ENCODE results near the gene LRRFIP1. TPM values are rescaled to one million over a fixed set of nuclear protein-coding genes. Genes with fewer than 3 reads are reported as not detected.
A peak's percentile ranks its signal among the peaks of the same experiment; 100 is the strongest.

The LRRFIP1 gene
- total and polyA plus RNA-seq, 9 of the 15 experiments (the other 6 are each of a cell fraction or from before 2014, with no cell fraction given), result 13.1 to 45.2 (median 31.3) TPM

DNA sequence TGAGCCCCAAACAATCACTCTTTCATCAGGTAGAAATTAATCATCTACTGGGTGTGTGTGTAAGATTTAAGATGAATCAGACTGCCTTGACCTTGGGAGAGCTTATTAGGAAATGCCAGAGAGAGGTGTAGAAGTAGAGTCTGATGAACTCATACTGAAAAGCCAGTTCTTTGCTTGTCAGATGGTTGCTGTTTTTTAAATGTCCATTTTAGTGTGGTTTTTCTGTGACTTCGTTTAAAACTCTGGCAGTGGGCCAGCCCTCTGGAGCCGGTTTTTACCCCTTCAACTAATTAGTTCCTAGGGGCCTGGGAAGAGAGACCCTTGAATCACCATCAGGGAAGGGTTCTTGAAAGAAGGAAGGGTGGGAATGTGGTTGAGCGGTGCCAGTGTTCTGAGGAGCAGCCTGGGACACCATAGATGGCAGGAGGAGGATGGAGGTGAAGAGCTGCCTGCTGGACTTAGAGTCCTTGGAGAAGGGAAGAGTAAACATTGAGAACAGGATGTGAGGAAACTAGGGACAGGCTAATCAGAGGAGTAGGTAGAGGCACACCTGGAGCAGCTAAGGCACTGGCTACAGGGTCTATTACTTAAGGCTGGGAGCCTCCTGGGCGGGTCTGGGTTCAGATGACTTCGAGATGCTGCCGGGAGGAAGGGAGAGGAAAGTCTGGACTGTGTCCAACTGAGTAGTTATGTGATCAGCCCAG is 66.1 kb downstream of the LRRFIP1 start:
- Histone ChIP-seq H3K9ac (ENCODE audit: insufficient read depth in 1 of 2, low read depth in 2 of 2, low read length in 2 of 2) (peak overlapping the region; percentile 37 to 79; a peak in 3 of 4 replicates), H4K20me1 (replicated peaks; ENCODE audit: control insufficient read depth, insufficient read depth, low read length) (peaks cover 12% of the 10 kb centered on the region), H3K4me2 (ENCODE audit: insufficient read depth, low read length) (peak overlapping the region; percentile 81), H3K9me3 (replicated peaks; ENCODE audit: control insufficient read depth, insufficient read depth, low read depth, low read length) (no peaks in the 10 kb centered on the region), H3K4me3 (peak overlapping the region; percentile 86), H3K4me1 (replicated peaks in 1 of 2; ENCODE audit: control insufficient read depth in 2 of 2, insufficient read depth in 2 of 2, low read length in 2 of 2) (peaks cover 26 to 33% of the 10 kb centered on the region in 2 experiments), H2AFZ (ENCODE audit: low read depth, low read length) (no peak overlapping the region), H3K9me1 (ENCODE audit: control insufficient read depth, insufficient read depth, low read length) (no peaks in the 10 kb centered on the region), H3K79me2 (ENCODE audit: control insufficient read depth, insufficient read depth, low read length) (peaks cover 61% of the 10 kb centered on the region), H3K27ac (ENCODE audit: extremely low read depth, low read depth, low read length) (peak overlapping the region; percentile 89; the same call in 2 of the 3 replicates), H3K36me3 (ENCODE audit: control insufficient read depth, insufficient read depth, low read length) (no peaks in the 10 kb centered on the region), H3K27me3 (ENCODE audit: control insufficient read depth in 2 of 2, insufficient read depth in 2 of 2, low read length in 2 of 2) (no peaks in the 10 kb centered on the region)
- DNase-seq (ENCODE audit: extremely low read depth in 1 of 4, low spot score in 3 of 4) (peak in 1 of 4 experiments; percentile 50), ATAC-seq (peak; percentile 8; the same call in 1 of the 3 replicates), FAIRE-seq (peak; percentile 82)
- TF ChIP-seq NCOR1 (IDR thresholded peaks at IDR 0.05) (no peak), HDAC8 (tag; IDR thresholded peaks at IDR 0.05) (no peak), ETS1 (conservative IDR thresholded peaks at IDR 0.05; ENCODE audit: control insufficient read depth, low read depth, low read length) (no peak), SIN3A (IDR thresholded peaks at IDR 0.05; ENCODE audit: borderline replicate concordance in 2 of 2, control insufficient read depth in 1 of 2, low read depth in 2 of 2, low read length in 2 of 2) (no peak), CTBP1 (IDR thresholded peaks at IDR 0.05; ENCODE audit: borderline replicate concordance) (0 out of 2 replicates have a peak, but pooled peaks have one; percentile 24), NFIC (IDR thresholded peaks at IDR 0.05) (peak; percentile 83)
- in situ Hi-C loops (cut with MboI) (no loop called here), intact Hi-C loops (cut with micrococcal nuclease) (no loop called here)
- CTCF ChIA-PET (ENCODE audit: low intra/inter-chr PET ratio), result no interaction called here
- POLR2A ChIA-PET, result interaction anchor here (0.6 to 2.0 kb wide), 3 partner anchors 9 to 22 kb away, joined by 3 to 11 read pairs (median 3); no protein-coding TSS in a partner anchor
- 0% methylated on average over 4 of the region's 6 CpGs for WGBS (ENCODE audit: insufficient coverage, low coverage, missing lambda C conversion rate)
- BruUV-seq (replicated peaks), result no TSS peak

Measured in K562 (cell line).